Neural progenitor cell (in vitro differentiated cells): Measurements from ENCODE around the gene SLCO2B1. TPM values are rescaled to one million over a fixed set of nuclear protein-coding genes. Genes with fewer than 3 reads are reported as not detected.

ENCODE experiments used
- DNase-seq: peaks from one replicate; pipeline ENCODE4 v3.0.0-alpha.2; 2016; ENCODE audit warnings: low spot score
- H2AFZ ChIP-seq: fragments of 200-600 bp; sonication (generic); replicated peaks from 2 replicates; pipeline ENCODE4 v1.6.1; 2016; ENCODE audit warnings: antibody characterized with exemption
- H3F3A ChIP-seq: fragments of 200-600 bp; sonication (generic); 2 replicates; pipeline ENCODE4 v1.6.1; 2016; ENCODE audit warnings: antibody characterized with exemption, low read depth
- H3K27ac ChIP-seq: fragments of 200-600 bp; sonication (generic); 2 replicates; pipeline ENCODE4 v1.5.1; 2016; ENCODE audit warnings: mild to moderate bottlenecking
- H3K27me3 ChIP-seq: fragments of 200-600 bp; sonication (generic); 2 replicates; pipeline ENCODE4 v1.6.1; 2016; ENCODE audit warnings: mild to moderate bottlenecking, moderate library complexity
- H3K36me3 ChIP-seq: fragments of 200-600 bp; sonication (generic); 2 replicates; pipeline ENCODE4 v1.5.1; 2016
- H3K4me1 ChIP-seq: fragments of 200-600 bp; sonication (generic); 2 replicates; pipeline ENCODE4 v1.6.1; 2016; ENCODE audit warnings: mixed run types
- H3K4me2 ChIP-seq: fragments of 200-600 bp; sonication (generic); 2 replicates; pipeline ENCODE4 v1.6.1; 2016
- H3K4me3 ChIP-seq: fragments of 200-600 bp; sonication (generic); 2 replicates; pipeline ENCODE4 v1.5.1; 2016
- H3K79me2 ChIP-seq: fragments of 200-600 bp; sonication (generic); 2 replicates; pipeline ENCODE4 v1.6.1; 2016; ENCODE audit warnings: low read depth
- H3K9ac ChIP-seq: fragments of 200-600 bp; sonication (generic); 2 replicates; pipeline ENCODE4 v1.6.1; 2016
- H3K9me3 ChIP-seq: fragments of 200-600 bp; sonication (generic); 2 replicates; pipeline ENCODE4 v1.5.1; 2016; ENCODE audit warnings: low read depth
- H4K20me1 ChIP-seq: fragments of 200-600 bp; sonication (generic); 2 replicates; pipeline ENCODE4 v1.6.1; 2016; ENCODE audit warnings: low read depth
- H3K27ac Mint-ChIP-seq: 3 replicates; pipeline ENCODE4 v1.8.0; 2021; ENCODE audit warnings: mixed read lengths
- H3K27me3 Mint-ChIP-seq: 2 replicates; pipeline ENCODE4 v1.8.0; 2022; ENCODE audit warnings: low read depth, mild to moderate bottlenecking, inconsistent platforms, moderate library complexity, mixed read lengths; ENCODE audit not compliant: insufficient read depth
- H3K36me3 Mint-ChIP-seq: 3 replicates; pipeline ENCODE4 v1.8.0; 2021; ENCODE audit warnings: mixed read lengths
- H3K4me1 Mint-ChIP-seq: 3 replicates; pipeline ENCODE4 v1.8.0; 2021; ENCODE audit warnings: mixed read lengths
- H3K4me3 Mint-ChIP-seq: 3 replicates; pipeline ENCODE4 v1.8.0; 2021; ENCODE audit warnings: mild to moderate bottlenecking, moderate library complexity, mixed read lengths
- H3K9me3 Mint-ChIP-seq: 3 replicates; pipeline ENCODE4 v1.8.0; 2020; ENCODE audit warnings: mixed read lengths
- EZH2 ChIP-seq: fragments of 200-600 bp; sonication (generic); IDR thresholded peaks from 2 replicates; pipeline ENCODE4 v1.6.1; 2017; ENCODE audit warnings: antibody characterized with exemption, mild to moderate bottlenecking, moderate library complexity
- EZH2phosphoT487 ChIP-seq: fragments of 200-600 bp; sonication (generic); IDR thresholded peaks from 2 replicates; pipeline ENCODE4 v1.6.1; 2017; ENCODE audit warnings: antibody characterized with exemption
- total RNA-seq: library from RNA; depleted of rRNA; stranded (reverse); fragments of >200 nt; gene quantifications from 2 replicates; pipeline ENCODE4 v1.2.3, GENCODE V29; 2015; ENCODE audit warnings: low replicate concordance
- TF ChIP-seq, protein P1 (sequence below): fragments of 200-600 bp; sonication (generic); IDR thresholded peaks from 2 replicates; pipeline ENCODE4 v1.5.1; 2017; ENCODE audit warnings: antibody characterized with exemption, mild to moderate bottlenecking

The SLCO2B1 gene
- total RNA-seq, 1 donor from 2014 or later: 0.07 TPM

DNA sequence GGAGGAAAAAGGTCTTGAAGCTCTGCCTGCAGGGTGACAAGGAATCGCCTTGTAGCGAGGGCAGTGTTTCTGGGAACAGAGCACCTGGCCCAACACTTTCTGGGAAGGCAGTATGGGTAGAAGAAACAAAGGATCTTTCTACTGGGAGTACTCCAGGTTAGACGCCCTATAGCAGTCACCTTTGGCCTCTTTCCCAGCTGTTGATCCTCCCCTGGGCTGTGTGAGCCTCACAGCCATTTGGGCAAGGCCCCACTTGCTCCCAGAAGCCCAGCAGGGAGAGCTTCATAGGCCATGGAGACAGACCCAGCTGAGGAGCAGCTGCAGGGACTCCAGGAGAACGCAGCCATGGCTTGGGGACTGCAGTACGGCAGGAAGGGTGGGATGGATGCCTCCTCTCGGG, 1.2 kb downstream of the SLCO2B1 start:
- H3K4me3 Mint-ChIP-seq: no peak overlapping the region
- no peak overlapping the region for H3K4me2 ChIP-seq

DNA sequence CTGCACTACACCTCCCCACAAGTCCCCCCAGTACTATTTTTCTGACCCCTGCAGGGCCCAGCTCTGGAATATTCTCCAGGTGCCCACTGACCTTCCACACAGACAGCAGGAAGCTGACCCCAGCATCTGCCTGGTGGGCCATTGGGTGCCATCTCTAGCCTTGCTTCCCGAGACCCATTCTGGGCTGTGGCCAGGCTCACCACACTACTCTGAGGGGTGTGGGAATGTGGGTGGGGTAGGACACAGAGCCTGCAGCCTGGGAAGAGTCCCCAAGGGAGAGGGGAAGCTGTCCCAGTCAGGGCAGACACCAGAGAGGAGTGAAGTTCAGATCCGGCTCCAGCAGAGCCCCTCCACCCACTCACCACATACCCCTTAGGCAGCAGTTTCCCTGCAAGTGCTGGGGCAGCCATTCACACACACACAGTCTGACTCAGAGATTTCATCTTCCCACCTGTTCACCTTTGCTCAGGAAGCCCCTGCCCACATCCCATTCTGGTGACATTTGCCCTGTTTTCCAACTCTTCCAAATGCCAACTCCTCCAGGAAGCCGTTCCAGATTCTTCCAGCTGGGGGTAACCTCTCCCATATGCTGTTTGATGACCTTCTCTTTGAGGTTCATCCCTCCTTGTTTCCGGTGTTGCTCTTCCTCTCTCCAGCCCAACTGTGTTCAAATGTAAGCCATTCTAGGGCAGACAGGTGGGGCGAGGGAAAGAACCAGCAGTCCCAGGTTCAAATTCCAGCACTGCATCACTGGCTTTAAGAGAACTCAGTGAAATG, 1.9 kb downstream of the SLCO2B1 start:
- no peaks in the 10 kb centered on the region for H3K36me3 Mint-ChIP-seq
- no peaks in the 10 kb centered on the region for H4K20me1 ChIP-seq
- peaks cover 4% of the 10 kb centered on the region for H3K27me3 Mint-ChIP-seq
- no peaks in the 10 kb centered on the region for H3K9me3 ChIP-seq
- peaks cover 16% of the 10 kb centered on the region for H3K4me1 Mint-ChIP-seq
- no peak overlapping the region for H3K4me2 ChIP-seq
- H3K4me1 ChIP-seq: no peaks in the 10 kb centered on the region
- H3K9ac ChIP-seq: no peak overlapping the region
- no peak overlapping the region for H3K4me3 Mint-ChIP-seq
- no peak overlapping the region for H3K27ac Mint-ChIP-seq
- no peak overlapping the region for H3K4me3 ChIP-seq
- no peaks in the 10 kb centered on the region for H3F3A ChIP-seq
- no peaks in the 10 kb centered on the region for H3K9me3 Mint-ChIP-seq
- H3K27ac ChIP-seq: no peak overlapping the region
- H3K79me2 ChIP-seq: no peaks in the 10 kb centered on the region
- TF ChIP-seq EZH2phosphoT487: no peak
- TF ChIP-seq, protein P1, sequence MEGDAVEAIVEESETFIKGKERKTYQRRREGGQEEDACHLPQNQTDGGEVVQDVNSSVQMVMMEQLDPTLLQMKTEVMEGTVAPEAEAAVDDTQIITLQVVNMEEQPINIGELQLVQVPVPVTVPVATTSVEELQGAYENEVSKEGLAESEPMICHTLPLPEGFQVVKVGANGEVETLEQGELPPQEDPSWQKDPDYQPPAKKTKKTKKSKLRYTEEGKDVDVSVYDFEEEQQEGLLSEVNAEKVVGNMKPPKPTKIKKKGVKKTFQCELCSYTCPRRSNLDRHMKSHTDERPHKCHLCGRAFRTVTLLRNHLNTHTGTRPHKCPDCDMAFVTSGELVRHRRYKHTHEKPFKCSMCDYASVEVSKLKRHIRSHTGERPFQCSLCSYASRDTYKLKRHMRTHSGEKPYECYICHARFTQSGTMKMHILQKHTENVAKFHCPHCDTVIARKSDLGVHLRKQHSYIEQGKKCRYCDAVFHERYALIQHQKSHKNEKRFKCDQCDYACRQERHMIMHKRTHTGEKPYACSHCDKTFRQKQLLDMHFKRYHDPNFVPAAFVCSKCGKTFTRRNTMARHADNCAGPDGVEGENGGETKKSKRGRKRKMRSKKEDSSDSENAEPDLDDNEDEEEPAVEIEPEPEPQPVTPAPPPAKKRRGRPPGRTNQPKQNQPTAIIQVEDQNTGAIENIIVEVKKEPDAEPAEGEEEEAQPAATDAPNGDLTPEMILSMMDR: no peak
- TF ChIP-seq EZH2: no peak
- H3K36me3 ChIP-seq: no peaks in the 10 kb centered on the region
- no peaks in the 10 kb centered on the region for H3K27me3 ChIP-seq
- DNase-seq: no peak
- no peak overlapping the region for H2AFZ ChIP-seq

More for the DNA sequence above, 1.2 kb downstream of the SLCO2B1 start:
- Mint-ChIP-seq H3K27ac (no peak overlapping the region), H3K9me3 (no peaks in the 10 kb centered on the region), H3K4me1 (peaks cover 16% of the 10 kb centered on the region), H3K27me3 (peaks cover 4% of the 10 kb centered on the region), H3K36me3 (no peaks in the 10 kb centered on the region)
- Histone ChIP-seq H3K27me3 (no peaks in the 10 kb centered on the region), H2AFZ (no peak overlapping the region), H4K20me1 (no peaks in the 10 kb centered on the region), H3K4me1 (no peaks in the 10 kb centered on the region), H3K79me2 (no peaks in the 10 kb centered on the region), H3K4me3 (no peak overlapping the region), H3K27ac (no peak overlapping the region), H3K9me3 (no peaks in the 10 kb centered on the region), H3F3A (no peaks in the 10 kb centered on the region), H3K36me3 (no peaks in the 10 kb centered on the region), H3K9ac (no peak overlapping the region)
- TF ChIP-seq, protein P1: no peak
- no peak for TF ChIP-seq EZH2
- TF ChIP-seq EZH2phosphoT487: no peak
- DNase-seq: no peak

DNA sequence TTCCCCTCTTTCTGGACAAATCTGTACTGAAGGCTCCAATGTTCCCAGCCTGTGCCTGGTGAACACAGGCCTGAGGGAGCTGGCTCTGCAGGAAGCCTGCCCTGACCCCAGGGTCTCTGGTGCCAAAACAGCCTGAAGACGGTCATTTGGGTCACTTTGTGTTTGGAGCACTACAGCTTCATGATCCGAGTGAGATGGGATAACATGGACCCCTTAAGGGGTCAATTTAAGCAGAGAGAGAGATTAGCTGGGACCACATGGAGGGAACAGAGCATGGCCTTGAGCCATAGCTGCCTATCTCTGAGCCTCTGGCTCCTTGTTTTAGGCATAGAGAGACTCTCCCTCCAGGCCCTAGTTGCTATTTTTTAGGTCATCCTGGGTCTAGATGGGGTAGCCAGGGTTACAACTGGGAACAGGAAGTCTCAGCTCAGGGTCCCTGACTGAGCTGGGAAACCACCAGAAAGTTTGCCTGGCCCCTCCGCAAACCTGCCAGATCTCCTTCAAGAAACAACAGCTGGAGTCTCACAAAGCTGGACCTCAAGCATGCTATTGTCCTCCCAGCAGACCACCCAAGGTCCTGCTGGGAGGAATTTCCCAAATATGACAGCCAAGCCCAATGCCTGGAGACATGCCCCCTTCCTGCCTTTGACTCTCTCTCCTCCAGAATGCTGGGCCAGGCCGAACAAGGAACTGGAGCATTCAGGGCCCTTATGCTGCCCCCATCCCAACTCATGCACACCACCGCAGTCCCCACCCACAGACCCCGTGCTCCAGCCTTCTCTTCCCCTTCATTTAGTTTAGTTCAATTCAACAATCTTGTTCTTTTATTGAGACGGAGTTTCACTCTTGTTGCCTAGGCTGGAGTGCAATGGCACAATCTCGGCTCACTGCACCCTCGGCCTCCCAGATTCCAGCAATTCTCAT, 4.0 kb downstream of the SLCO2B1 start:
- H3K9ac ChIP-seq: no peak overlapping the region
- Mint-ChIP-seq H3K27ac (peak overlapping the region; percentile 10), H3K4me1 (peaks cover 16% of the 10 kb centered on the region), H3K27me3 (peaks cover 4% of the 10 kb centered on the region), H3K36me3 (no peaks in the 10 kb centered on the region), H3K4me3 (no peak overlapping the region), H3K9me3 (no peaks in the 10 kb centered on the region)
- no peaks in the 10 kb centered on the region for H3K79me2 ChIP-seq
- no peaks in the 10 kb centered on the region for H3K4me1 ChIP-seq
- no peak overlapping the region for H3K27ac ChIP-seq
- no peak overlapping the region for H3K4me2 ChIP-seq
- H4K20me1 ChIP-seq: no peaks in the 10 kb centered on the region
- H3F3A ChIP-seq: no peaks in the 10 kb centered on the region
- H2AFZ ChIP-seq: no peak overlapping the region
- H3K4me3 ChIP-seq: no peak overlapping the region
- H3K27me3 ChIP-seq: no peaks in the 10 kb centered on the region
- H3K36me3 ChIP-seq: no peaks in the 10 kb centered on the region
- no peaks in the 10 kb centered on the region for H3K9me3 ChIP-seq
- TF ChIP-seq EZH2phosphoT487: no peak
- no peak for TF ChIP-seq EZH2
- TF ChIP-seq, protein P1: no peak
- no peak for DNase-seq
